Osteocyte (in vitro differentiated cells): Measurements from ENCODE around the gene ROBO2. TPM values are rescaled to one million over a fixed set of nuclear protein-coding genes. Genes with fewer than 3 reads are reported as not detected.

Experiments
- DNase-seq: peaks from one replicate; pipeline ENCODE4 v3.0.0; 2021; ENCODE audit warnings: mixed read lengths; ENCODE audit not compliant: unreplicated experiment; ENCODE audit errors: extremely low spot score
- H3K27ac Mint-ChIP-seq: one replicate; pipeline ENCODE4 v1.8.0; 2021; ENCODE audit warnings: mild to moderate bottlenecking, mixed read lengths; ENCODE audit not compliant: unreplicated experiment
- H3K27me3 Mint-ChIP-seq: one replicate; pipeline ENCODE4 v1.8.0; 2021; ENCODE audit warnings: mixed read lengths; ENCODE audit not compliant: unreplicated experiment
- H3K36me3 Mint-ChIP-seq: one replicate; pipeline ENCODE4 v1.8.0; 2021; ENCODE audit warnings: mixed read lengths; ENCODE audit not compliant: unreplicated experiment
- H3K4me1 Mint-ChIP-seq: one replicate; pipeline ENCODE4 v1.8.0; 2021; ENCODE audit warnings: mixed read lengths; ENCODE audit not compliant: unreplicated experiment
- H3K4me3 Mint-ChIP-seq: one replicate; pipeline ENCODE4 v1.8.0; 2021; ENCODE audit warnings: mild to moderate bottlenecking, moderate library complexity, mixed read lengths; ENCODE audit not compliant: unreplicated experiment
- H3K9me3 Mint-ChIP-seq: one replicate; pipeline ENCODE4 v1.8.0; 2021; ENCODE audit warnings: mixed read lengths; ENCODE audit not compliant: unreplicated experiment
- CTCF ChIP-seq: fragments of 200-600 bp; sonication (generic); IDR thresholded peaks from 2 replicates; pipeline ENCODE4 v1.5.0; 2021; ENCODE audit warnings: antibody characterized with exemption, mild to moderate bottlenecking, moderate library complexity
- total RNA-seq: library from RNA; stranded (reverse); gene quantifications from 2 replicates; pipeline ENCODE4 v1.2.1, GENCODE V29; 2021

ROBO2 gene
- total RNA-seq, 1 donor from 2014 or later = 18.4 TPM

GRCh38 chr3:77687545-77687944 is 647.6 kb downstream of the ROBO2 start:
- H3K4me3 Mint-ChIP-seq = no peak overlapping the region
- no peak for TF ChIP-seq CTCF
- no peak overlapping the region for H3K27ac Mint-ChIP-seq
- no peak for DNase-seq
- no peaks in the 10 kb centered on the region for H3K9me3 Mint-ChIP-seq
- no peaks in the 10 kb centered on the region for H3K4me1 Mint-ChIP-seq
- H3K27me3 Mint-ChIP-seq = peaks cover 6% of the 10 kb centered on the region
- H3K36me3 Mint-ChIP-seq = no peaks in the 10 kb centered on the region

- no peak for DNase-seq
- Mint-ChIP-seq H3K36me3 (no peaks in the 10 kb centered on the region), H3K27me3 (peaks cover 6% of the 10 kb centered on the region), H3K27ac (no peak overlapping the region), H3K4me1 (no peaks in the 10 kb centered on the region), H3K4me3 (no peak overlapping the region), H3K9me3 (no peaks in the 10 kb centered on the region)
- TF ChIP-seq CTCF = no peak
Measured at GRCh38 chr3:77690284-77690845, 650.5 kb downstream of the ROBO2 start.

- no peaks in the 10 kb centered on the region for H3K27me3 Mint-ChIP-seq
- TF ChIP-seq CTCF = no peak
- no peaks in the 10 kb centered on the region for H3K36me3 Mint-ChIP-seq
- no peak for DNase-seq
- no peaks in the 10 kb centered on the region for H3K4me1 Mint-ChIP-seq
- H3K4me3 Mint-ChIP-seq = no peak overlapping the region
- H3K27ac Mint-ChIP-seq = no peak overlapping the region
- H3K9me3 Mint-ChIP-seq = no peaks in the 10 kb centered on the region
Measured at GRCh38 chr3:77693147-77693546, 653.2 kb downstream of the ROBO2 start.

- Mint-ChIP-seq H3K36me3 (no peaks in the 10 kb centered on the region), H3K27me3 (no peaks in the 10 kb centered on the region), H3K27ac (no peak overlapping the region), H3K4me1 (no peaks in the 10 kb centered on the region), H3K4me3 (no peak overlapping the region), H3K9me3 (no peaks in the 10 kb centered on the region)
- no peak for DNase-seq
- TF ChIP-seq CTCF = no peak
Measured at GRCh38 chr3:77699125-77699691, 659.3 kb downstream of the ROBO2 start.
